Measurements from ENCODE around the gene IRF6. TPM values are rescaled to one million over a fixed set of nuclear protein-coding genes. Genes with fewer than 3 reads are reported as not detected.

The IRF6 gene
- total RNA-seq, 1 experiment from 2014 or later = 61.6 TPM

DNA sequence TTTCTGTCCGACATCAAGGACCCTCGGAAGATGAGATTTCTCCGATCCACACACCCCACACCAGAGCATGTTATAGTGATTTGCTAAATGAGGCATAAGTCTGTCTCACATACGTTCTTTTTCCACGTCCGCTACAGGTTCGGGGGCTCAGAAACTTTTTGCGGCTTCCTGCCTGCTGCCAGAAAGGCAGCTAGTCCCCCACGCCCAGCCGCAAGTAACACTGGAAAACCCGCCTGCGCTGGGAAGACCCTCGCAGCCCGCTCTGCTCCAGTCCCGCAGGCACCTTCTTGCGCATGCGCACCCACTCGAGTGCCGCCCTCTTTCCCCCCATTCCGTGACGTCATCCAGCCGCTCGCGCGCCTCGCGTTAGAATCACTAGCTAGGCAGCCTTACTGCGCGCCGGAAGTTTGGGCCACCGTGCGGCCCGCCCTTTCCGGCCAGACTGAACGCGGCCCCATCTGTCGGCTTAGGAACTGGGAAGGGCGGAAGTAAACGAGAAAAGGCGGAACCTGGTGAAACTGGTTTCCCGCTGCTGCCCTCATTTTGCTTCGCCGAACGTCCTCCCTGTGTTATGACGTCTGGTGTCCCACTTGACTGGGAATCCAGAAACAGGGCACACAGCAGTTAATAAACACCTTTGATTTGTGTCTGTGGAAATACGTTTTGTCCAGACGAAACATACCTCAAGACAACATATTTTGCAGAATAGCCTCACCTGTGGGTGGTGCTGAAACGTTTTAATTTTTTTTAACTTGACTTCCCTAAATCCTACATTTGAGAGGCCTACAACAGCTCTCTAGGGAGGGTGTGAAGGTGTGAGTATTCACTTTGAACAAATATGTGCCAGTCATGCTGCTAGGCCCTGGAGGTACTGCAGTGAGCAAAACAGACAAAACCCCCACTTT, 21.4 kb downstream of the IRF6 start, which contains the start of gene C1orf74:
Gene C1orf74, minus strand, starts transcription at position 295 of the 905 bp plus-strand sequence. CDS start 925 bp downstream, outside the sequence.
- H4K20me1 ChIP-seq (ENCODE audit: low read length) = no peaks in the 10 kb centered on the region
- no peak for TF ChIP-seq EZH2phosphoT487 (IDR thresholded peaks at IDR 0.05; ENCODE audit: borderline replicate concordance, low read length)
- TF ChIP-seq, protein P1, sequence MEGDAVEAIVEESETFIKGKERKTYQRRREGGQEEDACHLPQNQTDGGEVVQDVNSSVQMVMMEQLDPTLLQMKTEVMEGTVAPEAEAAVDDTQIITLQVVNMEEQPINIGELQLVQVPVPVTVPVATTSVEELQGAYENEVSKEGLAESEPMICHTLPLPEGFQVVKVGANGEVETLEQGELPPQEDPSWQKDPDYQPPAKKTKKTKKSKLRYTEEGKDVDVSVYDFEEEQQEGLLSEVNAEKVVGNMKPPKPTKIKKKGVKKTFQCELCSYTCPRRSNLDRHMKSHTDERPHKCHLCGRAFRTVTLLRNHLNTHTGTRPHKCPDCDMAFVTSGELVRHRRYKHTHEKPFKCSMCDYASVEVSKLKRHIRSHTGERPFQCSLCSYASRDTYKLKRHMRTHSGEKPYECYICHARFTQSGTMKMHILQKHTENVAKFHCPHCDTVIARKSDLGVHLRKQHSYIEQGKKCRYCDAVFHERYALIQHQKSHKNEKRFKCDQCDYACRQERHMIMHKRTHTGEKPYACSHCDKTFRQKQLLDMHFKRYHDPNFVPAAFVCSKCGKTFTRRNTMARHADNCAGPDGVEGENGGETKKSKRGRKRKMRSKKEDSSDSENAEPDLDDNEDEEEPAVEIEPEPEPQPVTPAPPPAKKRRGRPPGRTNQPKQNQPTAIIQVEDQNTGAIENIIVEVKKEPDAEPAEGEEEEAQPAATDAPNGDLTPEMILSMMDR (conservative IDR thresholded peaks at IDR 0.05; ENCODE audit: low read depth, low read length) = 0 out of 2 replicates have a peak, but pooled peaks have one; percentile 24
- ATAC-seq = peak; percentile 100
- ChIA-PET POLR2A (ENCODE audit: unreplicated experiment) (interaction anchor here (0.6 to 1.0 kb wide), 6 partner anchors 8 to 56 kb away, joined by 3 to 8 read pairs (median 4); partner anchors contain the start of gene IRF6), CTCF (interaction anchor here (0.6 to 1.0 kb wide), 2 partner anchors 39 to 616 kb away, joined by 3 to 4 read pairs; no protein-coding TSS in a partner anchor)
- H3K9ac ChIP-seq (ENCODE audit: low read length) = peak within 1 kb of the TSS; percentile 88
- peak within 1 kb of the TSS; percentile 65 for H3K27ac ChIP-seq (ENCODE audit: low read length)
- peak within 1 kb of the TSS; percentile 51 for H2AFZ ChIP-seq (ENCODE audit: low read length)
- peak within 1 kb of the TSS; percentile 70 for H3K4me3 ChIP-seq (ENCODE audit: low read length)
- H3K4me2 ChIP-seq (ENCODE audit: low read length) = peak within 1 kb of the TSS; percentile 77
- no peaks in the 10 kb centered on the region for H3K9me2 ChIP-seq (replicated peaks; ENCODE audit: low read length)
- H3K79me2 ChIP-seq (ENCODE audit: low read length) = peaks cover 20% of the 10 kb centered on the region
- peaks cover 15% of the 10 kb centered on the region for H3K36me3 ChIP-seq (ENCODE audit: low read depth, low read length)
- peak; percentile 99 for DNase-seq
- no peaks in the 10 kb centered on the region for H3K9me3 ChIP-seq (ENCODE audit: low read length)
- intact Hi-C loops (cut with micrococcal nuclease) = loop anchor here (2.0 kb wide), 1 partner anchor 42 kb away; the partner anchor contains the start of gene UTP25
- peaks cover 18% of the 10 kb centered on the region for H3K4me1 ChIP-seq (ENCODE audit: insufficient read depth, low read length)
- no peaks in the 10 kb centered on the region for H3K27me3 ChIP-seq (ENCODE audit: low read length)
- TSS peak; percentile 99 for BruUV-seq (replicated peaks)
- no peaks in the 10 kb centered on the region for H3F3A ChIP-seq (ENCODE audit: low read length, unreplicated experiment)

DNA sequence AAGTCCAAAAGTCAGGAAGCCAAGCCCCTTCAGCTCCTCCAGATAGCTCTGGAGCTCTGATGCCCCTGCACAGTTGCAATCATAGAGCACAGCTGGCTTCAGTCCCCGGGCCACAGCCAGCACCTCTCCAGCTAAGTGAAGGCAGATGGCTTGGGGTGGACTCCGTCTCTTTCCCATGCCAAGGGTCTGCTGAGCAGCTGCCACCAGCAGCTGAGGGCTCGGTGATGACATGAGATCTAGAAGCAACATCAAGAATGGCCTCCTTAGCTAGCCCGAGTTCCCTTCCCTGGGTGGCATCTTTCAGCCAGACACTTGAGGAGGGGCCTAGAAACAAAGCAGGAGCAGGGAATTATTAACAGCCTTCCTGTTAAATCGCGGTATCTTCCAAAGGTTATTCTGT, 22.6 kb downstream of the IRF6 start:
- Histone ChIP-seq H3K4me3 (ENCODE audit: low read length) (peak overlapping the region; percentile 70), H3K79me2 (ENCODE audit: low read length) (peaks cover 20% of the 10 kb centered on the region), H3F3A (ENCODE audit: low read length, unreplicated experiment) (no peaks in the 10 kb centered on the region), H3K27ac (ENCODE audit: low read length) (no peak overlapping the region), H3K9me3 (ENCODE audit: low read length) (no peaks in the 10 kb centered on the region), H3K9ac (ENCODE audit: low read length) (peak overlapping the region; percentile 88), H3K4me1 (ENCODE audit: insufficient read depth, low read length) (peaks cover 18% of the 10 kb centered on the region), H3K36me3 (ENCODE audit: low read depth, low read length) (peaks cover 7% of the 10 kb centered on the region; the same call in 1 of the 2 replicates), H3K27me3 (ENCODE audit: low read length) (no peaks in the 10 kb centered on the region), H4K20me1 (ENCODE audit: low read length) (no peaks in the 10 kb centered on the region), H3K4me2 (ENCODE audit: low read length) (peak overlapping the region; percentile 77), H3K9me2 (replicated peaks; ENCODE audit: low read length) (no peaks in the 10 kb centered on the region), H2AFZ (ENCODE audit: low read length) (peak overlapping the region; percentile 29)
- ATAC-seq (no peak), DNase-seq (no peak)
- intact Hi-C loops (cut with micrococcal nuclease) = no loop called here
- CTCF ChIA-PET = no interaction called here
- POLR2A ChIA-PET (ENCODE audit: unreplicated experiment) = interaction anchor here (0.5 kb wide), 2 partner anchors 21 to 214 kb away, joined by 3 read pairs; no protein-coding TSS in a partner anchor
- TF ChIP-seq, protein P1 (conservative IDR thresholded peaks at IDR 0.05; ENCODE audit: low read depth, low read length) = no peak
- TF ChIP-seq EZH2 (IDR thresholded peaks at IDR 0.05; ENCODE audit: low read length, unreplicated experiment) (no peak), EZH2phosphoT487 (IDR thresholded peaks at IDR 0.05; ENCODE audit: borderline replicate concordance, low read length) (no peak)
- BruUV-seq (replicated peaks) = no TSS peak

Data from PC-3 (cell line).